HepG2 (cell line): Measurements from ENCODE around the gene TRA2B. TPM values are rescaled to one million over a fixed set of nuclear protein-coding genes. Genes with fewer than 3 reads are reported as not detected.

ENCODE experiments used
- CBX5 ChIP-seq: sonication (generic); formaldehyde crosslinking; IDR thresholded peaks from 2 replicates; pipeline ENCODE4 v1.4.0; 2020; ENCODE audit warnings: missing genetic modification reagents, borderline replicate concordance
- CHCHD3 ChIP-seq: sonication (generic); formaldehyde crosslinking; IDR thresholded peaks from 2 replicates; pipeline ENCODE4 v1.8.0; 2022; ENCODE audit warnings: mild to moderate bottlenecking, missing genetic modification reagents, moderate library complexity
- CREM ChIP-seq, 2 experiments: sonication (generic) in 1 of 2; formaldehyde crosslinking in 1 of 2; IDR thresholded peaks; 2 replicates each; pipeline versions ENCODE4 v1.4.0 to v1.6.1; 2016 to 2020; ENCODE audit warnings: antibody characterized with exemption in 1 of 2, mild to moderate bottlenecking in 1 of 2, missing genetic modification reagents in 1 of 2
- ETV5 ChIP-seq: IDR thresholded peaks from 2 replicates; pipeline ENCODE4 v1.6.1; 2018; ENCODE audit warnings: missing biosample characterization, missing genetic modification reagents, inconsistent platforms, borderline replicate concordance
- ZNF552 ChIP-seq: sonication (generic); formaldehyde crosslinking; IDR thresholded peaks from 2 replicates; pipeline ENCODE4 v1.9.0; 2022; ENCODE audit warnings: missing genetic modification reagents, mild to moderate bottlenecking, borderline replicate concordance
- ZNF572 ChIP-seq: sonication (generic); formaldehyde crosslinking; IDR thresholded peaks from 2 replicates; pipeline ENCODE4 v1.5.1; 2020; ENCODE audit warnings: mild to moderate bottlenecking, missing genetic modification reagents
- ZNF577 ChIP-seq: sonication (generic); formaldehyde crosslinking; IDR thresholded peaks from 2 replicates; pipeline ENCODE4 v1.4.0; 2020; ENCODE audit warnings: mild to moderate bottlenecking, low read depth, missing genetic modification reagents, borderline replicate concordance
- ZNF644 ChIP-seq: IDR thresholded peaks from 2 replicates; pipeline ENCODE4 v1.6.1; 2016; ENCODE audit warnings: low read depth
- ZNF749 ChIP-seq: sonication (generic); formaldehyde crosslinking; IDR thresholded peaks from 2 replicates; pipeline ENCODE4 v1.8.0; 2022; ENCODE audit warnings: mild to moderate bottlenecking, missing genetic modification reagents, moderate library complexity, borderline replicate concordance
- polyA plus RNA-seq, 8 experiments: library from polyadenylated mRNA; depleted of rRNA in 3 of 8; stranded (reverse) in 7 of 8; unstranded in 1 of 8; fragments of >200 nt; fragmentation: Illumina TruSeq in 4 of 8; extraction: Trizol in 4 of 8; gene quantifications; 2 replicates each; pipeline versions ENCODE4 v1.2.1 to v1.2.3, GENCODE V29; 2011 to 2016; ENCODE audit warnings: low read depth in 4 of 8, missing spikeins in 1 of 8, mixed read lengths in 1 of 8; ENCODE audit not compliant: insufficient read depth in 1 of 8
- total RNA-seq, 5 experiments: library from RNA; depleted of rRNA; stranded (reverse); fragments of >200 nt; fragmentation: Illumina TruSeq; extraction: Trizol; gene quantifications; 2 replicates each; pipeline ENCODE4 v1.2.3, GENCODE V29; 2016; ENCODE audit warnings: low read depth in 1 of 5
- TF ChIP-seq, protein P1 (sequence below): sonication (generic); formaldehyde crosslinking; IDR thresholded peaks from 2 replicates; pipeline ENCODE4 v1.9.0; 2021; ENCODE audit warnings: missing genetic modification reagents, borderline replicate concordance
- TF ChIP-seq, protein P2 (sequence below): sonication (generic); formaldehyde crosslinking; IDR thresholded peaks from 2 replicates; pipeline ENCODE4 v1.5.0; 2020; ENCODE audit warnings: missing genetic modification reagents
- TF ChIP-seq, protein P3 (sequence below): sonication (generic); formaldehyde crosslinking; IDR thresholded peaks from 2 replicates; pipeline ENCODE4; 2020; ENCODE audit warnings: missing genetic modification reagents, mild to moderate bottlenecking, borderline replicate concordance
- TF ChIP-seq, protein P4 (sequence below): sonication (generic); formaldehyde crosslinking; IDR thresholded peaks from 2 replicates; pipeline ENCODE4 v1.4.0; 2020; ENCODE audit warnings: mild to moderate bottlenecking, missing genetic modification reagents
- TF ChIP-seq, protein P5 (sequence below): sonication (generic); formaldehyde crosslinking; IDR thresholded peaks from 2 replicates; pipeline ENCODE4 v1.5.0; 2020; ENCODE audit warnings: mild to moderate bottlenecking, missing genetic modification reagents

Gene TRA2B
- total and polyA plus RNA-seq, 2 of the 13 experiments (the other 11 are each of a cell fraction or from before 2014, with no cell fraction given), result 105 to 241 TPM

DNA sequence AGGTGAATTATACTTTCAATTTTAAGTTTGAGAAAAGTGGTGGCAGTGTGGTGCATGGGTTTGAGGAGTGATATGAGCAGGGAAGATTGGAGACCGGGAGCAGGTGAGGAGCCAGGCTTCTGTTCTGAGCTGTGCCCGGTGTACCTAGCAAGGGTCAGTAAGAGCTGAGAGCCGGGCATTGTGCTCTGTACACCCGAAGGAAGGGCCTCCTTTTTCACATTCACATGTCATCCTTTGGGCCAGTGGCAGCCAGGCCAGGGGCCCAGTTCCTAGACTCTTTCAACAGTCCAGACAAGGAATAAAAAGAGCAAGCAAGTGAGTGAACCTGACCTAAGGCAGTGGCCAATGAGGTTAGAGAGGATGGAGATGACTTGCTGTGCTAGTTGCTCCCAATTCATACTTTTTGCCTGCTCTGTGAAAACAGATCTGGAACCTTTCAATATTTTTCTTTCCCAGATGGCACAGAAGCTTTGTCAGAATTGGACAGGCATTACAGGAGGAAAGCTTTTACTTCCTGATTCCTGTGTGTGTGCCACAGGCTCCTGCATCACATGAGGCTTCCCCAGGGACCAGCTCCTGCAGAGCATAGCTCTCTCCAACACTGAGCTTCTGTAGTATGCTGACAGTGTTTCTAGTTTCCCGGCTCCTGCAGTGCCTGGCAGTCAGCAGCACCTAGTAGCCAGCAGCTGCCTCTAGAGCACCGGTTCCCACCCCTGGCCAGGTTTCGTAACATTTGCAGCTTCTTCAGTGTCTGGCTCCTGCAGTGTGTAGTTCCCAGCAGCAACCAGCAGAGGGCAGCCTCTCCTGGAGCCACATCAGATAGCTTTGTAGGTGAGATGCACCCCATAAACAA lies 5.3 kb upstream of the TRA2B start (continued):
- TF ChIP-seq, protein P1, sequence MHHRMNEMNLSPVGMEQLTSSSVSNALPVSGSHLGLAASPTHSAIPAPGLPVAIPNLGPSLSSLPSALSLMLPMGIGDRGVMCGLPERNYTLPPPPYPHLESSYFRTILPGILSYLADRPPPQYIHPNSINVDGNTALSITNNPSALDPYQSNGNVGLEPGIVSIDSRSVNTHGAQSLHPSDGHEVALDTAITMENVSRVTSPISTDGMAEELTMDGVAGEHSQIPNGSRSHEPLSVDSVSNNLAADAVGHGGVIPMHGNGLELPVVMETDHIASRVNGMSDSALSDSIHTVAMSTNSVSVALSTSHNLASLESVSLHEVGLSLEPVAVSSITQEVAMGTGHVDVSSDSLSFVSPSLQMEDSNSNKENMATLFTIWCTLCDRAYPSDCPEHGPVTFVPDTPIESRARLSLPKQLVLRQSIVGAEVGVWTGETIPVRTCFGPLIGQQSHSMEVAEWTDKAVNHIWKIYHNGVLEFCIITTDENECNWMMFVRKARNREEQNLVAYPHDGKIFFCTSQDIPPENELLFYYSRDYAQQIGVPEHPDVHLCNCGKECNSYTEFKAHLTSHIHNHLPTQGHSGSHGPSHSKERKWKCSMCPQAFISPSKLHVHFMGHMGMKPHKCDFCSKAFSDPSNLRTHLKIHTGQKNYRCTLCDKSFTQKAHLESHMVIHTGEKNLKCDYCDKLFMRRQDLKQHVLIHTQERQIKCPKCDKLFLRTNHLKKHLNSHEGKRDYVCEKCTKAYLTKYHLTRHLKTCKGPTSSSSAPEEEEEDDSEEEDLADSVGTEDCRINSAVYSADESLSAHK, result no peak
- TF ChIP-seq ETV5 (CRISPR knock-in tag), result 0 out of 2 replicates have a peak, but pooled peaks have one; percentile 17
- TF ChIP-seq ZNF749, result no peak
- no peak for TF ChIP-seq ZNF577 (CRISPR knock-in tag)
- no peak for TF ChIP-seq ZNF644 (CRISPR knock-in tag)
- peak; percentile 17; the same call in 1 of the 2 replicates for TF ChIP-seq CREM (IDR thresholded peaks at IDR 0.05)
- no peak for TF ChIP-seq CREM (CRISPR knock-in tag; IDR thresholded peaks at IDR 0.05)
- no peak for TF ChIP-seq CHCHD3 (CRISPR knock-in tag)
- TF ChIP-seq, protein P2, sequence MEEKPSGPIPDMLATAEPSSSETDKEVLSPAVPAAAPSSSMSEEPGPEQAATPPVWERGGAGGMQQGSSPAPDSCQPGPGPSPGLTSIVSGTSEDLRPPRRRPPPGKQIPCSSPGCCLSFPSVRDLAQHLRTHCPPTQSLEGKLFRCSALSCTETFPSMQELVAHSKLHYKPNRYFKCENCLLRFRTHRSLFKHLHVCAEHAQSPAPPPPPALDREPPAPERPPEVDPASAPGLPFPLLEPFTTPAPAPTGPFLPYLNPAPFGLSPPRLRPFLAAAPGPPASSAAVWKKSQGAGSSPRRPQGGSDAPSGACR (CRISPR knock-in tag), result no peak
- TF ChIP-seq CBX5, result peak; percentile 50; the same call in 1 of the 2 replicates
- TF ChIP-seq ZNF572 (CRISPR knock-in tag), result no peak
- TF ChIP-seq, protein P3, sequence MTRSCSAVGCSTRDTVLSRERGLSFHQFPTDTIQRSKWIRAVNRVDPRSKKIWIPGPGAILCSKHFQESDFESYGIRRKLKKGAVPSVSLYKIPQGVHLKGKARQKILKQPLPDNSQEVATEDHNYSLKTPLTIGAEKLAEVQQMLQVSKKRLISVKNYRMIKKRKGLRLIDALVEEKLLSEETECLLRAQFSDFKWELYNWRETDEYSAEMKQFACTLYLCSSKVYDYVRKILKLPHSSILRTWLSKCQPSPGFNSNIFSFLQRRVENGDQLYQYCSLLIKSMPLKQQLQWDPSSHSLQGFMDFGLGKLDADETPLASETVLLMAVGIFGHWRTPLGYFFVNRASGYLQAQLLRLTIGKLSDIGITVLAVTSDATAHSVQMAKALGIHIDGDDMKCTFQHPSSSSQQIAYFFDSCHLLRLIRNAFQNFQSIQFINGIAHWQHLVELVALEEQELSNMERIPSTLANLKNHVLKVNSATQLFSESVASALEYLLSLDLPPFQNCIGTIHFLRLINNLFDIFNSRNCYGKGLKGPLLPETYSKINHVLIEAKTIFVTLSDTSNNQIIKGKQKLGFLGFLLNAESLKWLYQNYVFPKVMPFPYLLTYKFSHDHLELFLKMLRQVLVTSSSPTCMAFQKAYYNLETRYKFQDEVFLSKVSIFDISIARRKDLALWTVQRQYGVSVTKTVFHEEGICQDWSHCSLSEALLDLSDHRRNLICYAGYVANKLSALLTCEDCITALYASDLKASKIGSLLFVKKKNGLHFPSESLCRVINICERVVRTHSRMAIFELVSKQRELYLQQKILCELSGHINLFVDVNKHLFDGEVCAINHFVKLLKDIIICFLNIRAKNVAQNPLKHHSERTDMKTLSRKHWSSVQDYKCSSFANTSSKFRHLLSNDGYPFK, result peak; percentile 67; the same call in 1 of the 2 replicates
- TF ChIP-seq ZNF552 (CRISPR knock-in tag), result no peak
- TF ChIP-seq, protein P4, sequence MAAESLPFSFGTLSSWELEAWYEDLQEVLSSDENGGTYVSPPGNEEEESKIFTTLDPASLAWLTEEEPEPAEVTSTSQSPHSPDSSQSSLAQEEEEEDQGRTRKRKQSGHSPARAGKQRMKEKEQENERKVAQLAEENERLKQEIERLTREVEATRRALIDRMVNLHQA (CRISPR knock-in tag), result no peak
- TF ChIP-seq, protein P5, sequence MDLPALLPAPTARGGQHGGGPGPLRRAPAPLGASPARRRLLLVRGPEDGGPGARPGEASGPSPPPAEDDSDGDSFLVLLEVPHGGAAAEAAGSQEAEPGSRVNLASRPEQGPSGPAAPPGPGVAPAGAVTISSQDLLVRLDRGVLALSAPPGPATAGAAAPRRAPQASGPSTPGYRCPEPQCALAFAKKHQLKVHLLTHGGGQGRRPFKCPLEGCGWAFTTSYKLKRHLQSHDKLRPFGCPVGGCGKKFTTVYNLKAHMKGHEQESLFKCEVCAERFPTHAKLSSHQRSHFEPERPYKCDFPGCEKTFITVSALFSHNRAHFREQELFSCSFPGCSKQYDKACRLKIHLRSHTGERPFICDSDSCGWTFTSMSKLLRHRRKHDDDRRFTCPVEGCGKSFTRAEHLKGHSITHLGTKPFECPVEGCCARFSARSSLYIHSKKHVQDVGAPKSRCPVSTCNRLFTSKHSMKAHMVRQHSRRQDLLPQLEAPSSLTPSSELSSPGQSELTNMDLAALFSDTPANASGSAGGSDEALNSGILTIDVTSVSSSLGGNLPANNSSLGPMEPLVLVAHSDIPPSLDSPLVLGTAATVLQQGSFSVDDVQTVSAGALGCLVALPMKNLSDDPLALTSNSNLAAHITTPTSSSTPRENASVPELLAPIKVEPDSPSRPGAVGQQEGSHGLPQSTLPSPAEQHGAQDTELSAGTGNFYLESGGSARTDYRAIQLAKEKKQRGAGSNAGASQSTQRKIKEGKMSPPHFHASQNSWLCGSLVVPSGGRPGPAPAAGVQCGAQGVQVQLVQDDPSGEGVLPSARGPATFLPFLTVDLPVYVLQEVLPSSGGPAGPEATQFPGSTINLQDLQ (CRISPR knock-in tag), result no peak
